NCI-H1417 treated with DMSO at 0.1 percent for 48 hours (cell line): ENCODE measurements around the gene C4orf33.
"Not testable (repeated sequence)": the region's sequence is repeated elsewhere in the genome, so short reads cannot be mapped to it uniquely, and the experiment has no call there.

Source experiments
- DNase-seq: peaks from one replicate; lab custom pipeline; 2025; lab: John Stamatoyannopoulos, UW

The C4orf33 gene

GRCh38 chr4:129095811-129096454 lies at the start of gene C4orf33:
TSS of gene C4orf33 (plus strand) at chr4:129096152. CDS start at chr4:129102611, 6,459 bp downstream.
- DNase-seq = peak; percentile 66

- no peak for DNase-seq
Measured at GRCh38 chr4:129059028-129059427, 36.9 kb upstream of the C4orf33 start.

- no peak for DNase-seq
Measured at GRCh38 chr4:129062580-129062979, 33.4 kb upstream of the C4orf33 start.

GRCh38 chr4:129063640-129064039 lies 32.3 kb upstream of the C4orf33 start:
- DNase-seq = no peak

- no peak for DNase-seq
Measured at GRCh38 chr4:129064717-129065116, 31.2 kb upstream of the C4orf33 start.

GRCh38 chr4:129069537-129069936 lies 26.4 kb upstream of the C4orf33 start:
- not testable (repeated sequence) for DNase-seq

- DNase-seq = no peak
Measured at GRCh38 chr4:129077326-129077725, 18.6 kb upstream of the C4orf33 start.

GRCh38 chr4:129080129-129080528 lies 15.8 kb upstream of the C4orf33 start:
- DNase-seq = no peak

GRCh38 chr4:129082302-129082701 lies 13.7 kb upstream of the C4orf33 start:
- DNase-seq = no peak

- DNase-seq = no peak
Measured at GRCh38 chr4:129085472-129085871, 10.5 kb upstream of the C4orf33 start.

GRCh38 chr4:129087516-129087915 lies 8.4 kb upstream of the C4orf33 start:
- no peak for DNase-seq

GRCh38 chr4:129092631-129093190 lies 3.2 kb upstream of the C4orf33 start:
- no peak for DNase-seq

- peak; percentile 68 for DNase-seq
Measured at GRCh38 chr4:129093191-129093920, 2.6 kb upstream of the C4orf33 start, which contains the start of gene SCLT1. TSS of gene SCLT1 (minus strand) at chr4:129093539. CDS start at chr4:129093103, 436 bp downstream.

GRCh38 chr4:129094347-129094746 lies 1.6 kb upstream of the C4orf33 start:
- no peak for DNase-seq

GRCh38 chr4:129098531-129099001 lies 2.6 kb downstream of the C4orf33 start:
- no peak for DNase-seq

- no peak for DNase-seq
Measured at GRCh38 chr4:129109965-129110824, 14.2 kb downstream of the C4orf33 start.

- DNase-seq = no peak
Measured at GRCh38 chr4:129110931-129111330, 15.0 kb downstream of the C4orf33 start.

GRCh38 chr4:129111919-129112318 lies 16.0 kb downstream of the C4orf33 start:
- DNase-seq = no peak

GRCh38 chr4:129113434-129113833 lies 17.5 kb downstream of the C4orf33 start:
- DNase-seq = no peak

- no peak for DNase-seq
Measured at GRCh38 chr4:129113919-129114318, 18.0 kb downstream of the C4orf33 start.

- DNase-seq = no peak
Measured at GRCh38 chr4:129117705-129118104, 21.8 kb downstream of the C4orf33 start.

- DNase-seq = not testable (repeated sequence)
Measured at GRCh38 chr4:129126614-129127013, 30.7 kb downstream of the C4orf33 start.
